Thyroid gland (tissue), 4 donors: ENCODE data around the gene CCR9.

Experiments used
- CTCF ChIP-seq, 6 experiments: fragments of 200-600 bp in 3 of 6; fragments of 450-650 bp in 3 of 6; sonication (generic) in 3 of 6; IDR thresholded peaks; one replicate each; pipeline ENCODE4 v1.5.1; 2016 to 2019; ENCODE audit warnings: antibody characterized with exemption in 6 of 6, mild to moderate bottlenecking in 2 of 6, inconsistent platforms in 1 of 6, moderate library complexity in 1 of 6
- POLR2A ChIP-seq, 2 donors: fragments of 450-650 bp; IDR thresholded peaks; one replicate each; pipeline ENCODE4 v1.6.1; 2017; ENCODE audit warnings: antibody characterized with exemption in 2 of 2, mild to moderate bottlenecking in 2 of 2, moderate library complexity in 1 of 2

DNA sequence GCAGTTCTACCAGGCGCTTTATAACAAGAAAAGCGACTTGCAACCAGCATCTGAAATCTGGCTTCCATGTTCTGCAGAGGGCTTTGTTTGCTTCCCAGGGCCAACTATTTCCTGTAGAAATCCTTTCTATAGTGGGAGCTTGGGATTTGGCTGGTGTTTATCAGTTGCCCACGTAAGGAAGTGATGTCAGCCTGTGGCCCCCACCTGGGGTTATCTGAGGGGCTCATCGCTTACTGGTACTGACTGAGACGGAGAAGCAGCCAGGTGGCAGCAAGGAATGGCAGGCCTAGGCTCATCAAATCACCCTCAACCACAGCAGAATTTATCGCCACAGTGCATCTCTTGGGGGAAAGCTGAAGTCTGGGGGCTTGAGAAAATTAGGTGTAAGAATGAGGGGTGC lies 14.6 kb upstream of the CCR9 start:
- TF ChIP-seq CTCF (IDR thresholded peaks at IDR 0.05): no peak
- TF ChIP-seq POLR2A (IDR thresholded peaks at IDR 0.05): no peak
